ENCODE results near the gene NR2C2. TPM values are rescaled to one million over a fixed set of nuclear protein-coding genes. Genes with fewer than 3 reads are reported as not detected.
A peak's percentile ranks its signal among the peaks of the same experiment; 100 is the strongest.
"Not testable (repeated sequence)": the region's sequence is repeated elsewhere in the genome, so short reads cannot be mapped to it uniquely, and the experiment has no call there.

The NR2C2 gene
- total RNA-seq, 3 donors from 2014 or later, result 36.5 to 39.0 (median 38.8) TPM

DNA sequence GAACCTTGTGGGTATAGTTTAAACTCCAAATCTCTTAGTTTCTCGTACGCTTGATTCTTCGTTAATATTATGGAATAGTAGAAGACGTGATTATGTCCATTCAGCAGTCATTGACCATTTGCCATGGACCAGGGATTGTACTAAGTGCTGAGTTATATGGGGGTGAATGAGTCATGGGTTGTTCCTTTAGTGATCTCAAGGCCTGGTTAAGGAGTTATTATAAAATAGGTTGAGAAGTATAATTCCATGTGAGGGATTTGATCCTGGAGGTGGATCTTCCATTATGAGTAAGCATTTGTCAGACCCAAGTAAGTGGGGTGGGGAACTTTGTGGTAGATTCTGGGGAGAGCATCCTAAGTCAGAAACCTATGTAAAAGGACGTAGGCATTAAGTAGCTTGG is 15.4 kb downstream of the NR2C2 start:
- no peaks in the 10 kb centered on the region for H3K27me3 Mint-ChIP-seq (ENCODE audit: low read depth)
- peaks cover 32% of the 10 kb centered on the region for H3K4me1 Mint-ChIP-seq (ENCODE audit: low read depth)
- no peaks in the 10 kb centered on the region for H3K9me3 Mint-ChIP-seq

DNA sequence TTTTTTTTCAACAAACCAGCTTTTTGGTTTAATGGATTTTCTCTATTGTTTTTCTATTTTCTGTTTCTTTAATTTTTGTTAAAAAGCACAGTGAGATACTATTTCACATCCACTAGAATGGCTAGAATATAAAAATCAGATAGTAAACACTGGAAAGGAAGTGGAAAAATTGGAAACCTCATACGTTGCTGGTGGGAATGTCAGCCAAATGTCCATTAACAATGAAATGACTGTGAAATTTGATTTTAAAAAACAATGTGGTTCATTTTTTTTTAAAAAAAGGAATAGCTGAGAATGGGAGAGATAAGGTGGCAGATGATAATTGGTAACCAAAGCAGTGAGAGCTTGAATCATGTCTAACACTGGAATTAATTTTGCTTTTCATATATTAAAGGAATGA is 19.9 kb downstream of the NR2C2 start:
- Mint-ChIP-seq H3K4me3 (no peak overlapping the region), H3K36me3 (ENCODE audit: insufficient read depth) (peaks cover 31% of the 10 kb centered on the region), H3K27me3 (ENCODE audit: low read depth) (no peaks in the 10 kb centered on the region), H3K9me3 (no peaks in the 10 kb centered on the region), H3K4me1 (ENCODE audit: low read depth) (peaks cover 8% of the 10 kb centered on the region)
- ATAC-seq (no peak), DNase-seq (no peak)

More for the DNA sequence above, 15.4 kb downstream of the NR2C2 start:
- H3K36me3 Mint-ChIP-seq (ENCODE audit: insufficient read depth), result peaks cover 38% of the 10 kb centered on the region
- no peak for ATAC-seq
- H3K4me3 Mint-ChIP-seq, result no peak overlapping the region
- no peak for DNase-seq

DNA sequence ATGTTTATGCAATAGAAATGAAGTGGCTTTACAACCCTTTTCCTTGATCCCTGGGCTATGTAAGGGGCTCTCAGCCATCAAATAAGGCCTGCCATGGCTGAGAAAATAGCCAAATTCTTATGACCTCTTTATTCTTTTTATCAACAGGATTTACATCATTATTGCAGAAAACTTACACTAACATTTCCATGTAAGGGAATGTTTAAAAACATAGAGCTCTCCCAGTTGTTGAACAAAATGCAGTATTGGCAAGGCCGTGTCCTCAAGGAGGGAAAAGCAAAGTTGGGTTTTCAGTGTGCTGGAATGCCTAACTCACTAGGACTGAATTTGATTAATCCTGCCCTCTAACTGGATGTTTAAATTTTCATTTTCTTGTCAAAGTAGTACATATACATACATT is 22.3 kb downstream of the NR2C2 start:
- Mint-ChIP-seq H3K4me3 (no peak overlapping the region), H3K27me3 (ENCODE audit: low read depth) (no peaks in the 10 kb centered on the region), H3K4me1 (ENCODE audit: low read depth) (peaks cover 11% of the 10 kb centered on the region), H3K36me3 (ENCODE audit: insufficient read depth) (peaks cover 44% of the 10 kb centered on the region), H3K9me3 (no peaks in the 10 kb centered on the region)
- no peak for ATAC-seq
- no peak for DNase-seq

DNA sequence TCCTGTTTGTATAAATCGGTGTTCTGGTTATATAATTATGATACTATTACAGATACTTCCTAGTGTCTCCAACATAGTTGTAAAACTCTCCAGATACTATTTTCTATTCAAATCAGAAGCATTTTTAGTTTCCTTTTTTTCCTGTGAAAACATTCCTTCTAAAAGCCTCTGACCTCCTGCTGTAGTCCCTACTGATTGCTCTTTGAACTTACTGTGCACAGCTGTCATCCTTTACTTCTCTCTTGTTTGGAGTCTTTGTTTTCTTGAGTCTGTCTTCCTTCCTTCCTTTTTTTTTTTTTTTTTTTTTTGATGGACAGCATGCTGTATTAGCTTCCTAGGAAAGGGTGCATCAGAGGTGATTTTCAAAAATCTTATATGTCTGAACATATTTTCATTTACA is 28.9 kb downstream of the NR2C2 start:
- DNase-seq, result no peak
- H3K36me3 Mint-ChIP-seq (ENCODE audit: insufficient read depth), result peaks cover 42% of the 10 kb centered on the region
- no peaks in the 10 kb centered on the region for H3K27me3 Mint-ChIP-seq (ENCODE audit: low read depth)
- H3K9me3 Mint-ChIP-seq, result no peaks in the 10 kb centered on the region
- no peak overlapping the region for H3K4me3 Mint-ChIP-seq
- H3K4me1 Mint-ChIP-seq (ENCODE audit: low read depth), result peaks cover 26% of the 10 kb centered on the region
- no peak for ATAC-seq

DNA sequence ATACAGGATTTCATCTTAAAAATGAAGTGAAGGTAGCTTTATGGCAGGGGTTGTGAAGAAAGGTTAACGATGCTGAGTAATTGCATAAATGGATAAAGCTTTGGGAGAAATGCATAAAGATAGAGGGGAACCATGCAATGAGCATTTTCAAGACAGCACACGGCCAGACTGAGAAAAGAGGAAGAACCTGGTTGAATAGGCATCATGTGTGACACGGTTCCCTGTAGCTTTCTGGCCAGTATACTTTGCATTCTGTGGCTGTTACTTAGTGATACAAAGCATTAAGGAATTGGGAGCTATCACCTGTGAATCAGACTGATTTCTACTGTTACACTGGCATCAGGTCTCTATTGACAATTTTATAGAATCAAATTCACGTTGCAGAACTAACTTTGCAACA is 33.3 kb downstream of the NR2C2 start:
- peaks cover 25% of the 10 kb centered on the region for H3K4me1 Mint-ChIP-seq (ENCODE audit: low read depth)
- H3K36me3 Mint-ChIP-seq (ENCODE audit: insufficient read depth), result peaks cover 26% of the 10 kb centered on the region
- H3K27me3 Mint-ChIP-seq (ENCODE audit: low read depth), result no peaks in the 10 kb centered on the region
- H3K9me3 Mint-ChIP-seq, result peaks cover 7% of the 10 kb centered on the region
- no peak for DNase-seq
- no peak overlapping the region for H3K4me3 Mint-ChIP-seq
- no peak for ATAC-seq

DNA sequence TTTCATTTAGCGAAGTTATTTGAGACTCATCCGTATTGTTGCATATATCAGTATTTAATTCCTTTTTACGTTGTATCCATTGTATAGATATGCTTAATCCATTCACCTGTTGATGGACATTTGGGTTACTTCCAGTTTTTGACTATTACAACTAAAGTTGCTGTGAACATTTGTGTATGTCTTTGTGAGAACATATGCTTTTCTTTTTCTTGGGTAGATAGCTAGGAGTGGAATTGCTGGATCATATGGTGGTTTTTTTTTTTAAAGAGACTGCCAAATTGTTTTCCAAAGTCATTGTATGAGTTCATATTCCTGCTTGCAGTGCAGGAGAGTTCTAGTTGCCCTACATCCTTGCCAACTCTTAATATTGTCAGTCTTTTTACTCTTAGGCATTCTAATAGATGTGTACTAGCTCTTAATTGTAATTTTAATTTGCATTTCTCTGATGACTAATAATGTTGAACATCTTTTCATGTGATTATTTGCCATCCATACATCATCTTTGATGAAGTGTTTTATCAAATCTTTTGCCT is 37.3 kb downstream of the NR2C2 start:
- ATAC-seq (no peak), DNase-seq (no peak)
- H3K27me3 Mint-ChIP-seq (ENCODE audit: low read depth), result no peaks in the 10 kb centered on the region
- H3K4me3 Mint-ChIP-seq, result no peak overlapping the region
- H3K9me3 Mint-ChIP-seq, result peaks cover 7% of the 10 kb centered on the region
- peaks cover 11% of the 10 kb centered on the region for H3K36me3 Mint-ChIP-seq (ENCODE audit: insufficient read depth)
- peaks cover 36% of the 10 kb centered on the region for H3K4me1 Mint-ChIP-seq (ENCODE audit: low read depth)

DNA sequence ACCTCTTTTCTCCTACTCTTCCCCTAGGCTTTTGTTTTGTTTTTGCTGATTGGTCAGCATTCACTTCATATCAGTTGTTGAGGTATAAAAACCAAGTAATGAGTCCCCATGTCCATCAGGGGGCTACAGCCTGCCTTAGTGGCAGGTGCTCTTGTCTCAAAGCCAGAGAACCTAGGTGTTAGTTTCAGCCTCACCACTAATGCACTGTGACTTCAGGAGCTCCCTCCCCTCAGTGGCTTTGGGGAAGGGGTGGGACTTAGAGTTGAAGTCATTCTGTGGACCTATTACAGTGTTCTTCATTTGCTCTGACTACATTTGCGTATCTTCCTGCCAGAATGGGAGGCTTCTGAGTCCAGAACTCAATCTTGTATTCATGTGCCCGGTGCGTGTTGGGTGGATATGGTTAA is 41.6 kb downstream of the NR2C2 start:
- Mint-ChIP-seq H3K4me3 (no peak overlapping the region), H3K9me3 (peaks cover 7% of the 10 kb centered on the region), H3K27me3 (ENCODE audit: low read depth) (no peaks in the 10 kb centered on the region), H3K4me1 (ENCODE audit: low read depth) (peaks cover 51% of the 10 kb centered on the region), H3K36me3 (ENCODE audit: insufficient read depth) (peaks cover 6% of the 10 kb centered on the region)
- DNase-seq, result no peak
- ATAC-seq, result peak; percentile 99 to 100

DNA sequence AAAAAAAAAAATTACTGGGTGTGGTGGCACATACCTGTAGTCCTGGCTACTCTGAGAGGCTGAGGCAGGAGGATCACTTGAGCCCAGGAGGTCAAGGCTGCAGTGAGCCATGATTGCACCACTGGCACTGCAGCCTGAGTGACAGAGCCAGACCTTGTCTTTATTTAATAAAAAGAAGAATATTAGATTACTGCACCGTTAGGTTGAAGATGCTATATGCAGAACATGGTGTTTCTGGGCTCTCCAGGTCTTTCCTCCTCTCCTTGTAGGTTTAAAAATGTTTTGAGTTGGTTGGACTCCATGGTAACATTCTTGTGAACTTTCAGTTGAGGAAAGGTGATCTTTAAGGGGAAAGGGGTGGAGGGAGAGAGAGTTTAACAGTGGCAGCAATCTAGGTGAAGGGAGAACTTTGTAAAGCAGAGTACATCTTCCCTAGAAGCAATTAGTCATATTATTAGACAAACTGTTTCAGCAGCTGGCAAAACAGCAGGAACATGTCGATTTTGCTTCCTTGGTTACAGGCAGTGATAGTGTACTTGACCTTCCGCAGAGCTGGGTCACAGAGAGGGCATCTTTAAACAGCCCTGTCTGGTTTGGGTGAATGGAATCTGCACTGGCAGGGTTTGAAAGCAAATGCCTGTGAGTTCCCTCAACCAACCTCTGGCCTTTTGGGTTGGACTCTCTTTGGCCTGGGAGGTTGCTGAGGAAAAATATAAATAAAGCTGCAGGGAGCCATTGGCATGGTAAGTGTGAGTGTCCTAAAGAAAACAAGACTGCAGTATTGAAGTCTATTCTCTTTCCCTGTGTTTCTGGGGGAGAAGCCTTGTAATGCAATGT is 42.8 kb downstream of the NR2C2 start:
- no peak for DNase-seq
- no peaks in the 10 kb centered on the region for H3K36me3 Mint-ChIP-seq (ENCODE audit: insufficient read depth)
- peaks cover 45% of the 10 kb centered on the region for H3K4me1 Mint-ChIP-seq (ENCODE audit: low read depth)
- no peak overlapping the region for H3K4me3 Mint-ChIP-seq
- ATAC-seq, result no peak
- no peaks in the 10 kb centered on the region for H3K27me3 Mint-ChIP-seq (ENCODE audit: low read depth)
- H3K9me3 Mint-ChIP-seq, result no peaks in the 10 kb centered on the region

DNA sequence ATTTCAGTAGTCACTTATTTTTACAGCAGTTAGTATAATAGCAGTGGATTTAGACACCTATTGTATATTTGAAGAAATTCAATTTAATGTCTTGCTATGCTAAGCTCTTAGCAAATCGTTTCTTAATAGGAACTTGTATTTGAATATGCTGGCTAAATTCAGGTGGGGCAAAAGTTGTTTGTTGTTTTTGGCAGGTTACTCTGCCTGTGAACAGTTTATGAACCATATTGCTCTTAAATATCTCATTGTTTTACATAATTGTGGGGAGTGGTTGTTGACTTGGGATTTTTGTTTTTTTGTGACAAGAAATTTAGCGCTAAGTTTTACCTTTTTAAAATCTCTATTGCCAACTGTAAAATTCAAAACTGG is 43.4 kb downstream of the NR2C2 start:
- Mint-ChIP-seq H3K27me3 (ENCODE audit: low read depth) (no peaks in the 10 kb centered on the region), H3K4me3 (no peak overlapping the region), H3K36me3 (ENCODE audit: insufficient read depth) (no peaks in the 10 kb centered on the region), H3K4me1 (ENCODE audit: low read depth) (peaks cover 44% of the 10 kb centered on the region), H3K9me3 (no peaks in the 10 kb centered on the region)
- no peak for ATAC-seq
- no peak for DNase-seq

DNA sequence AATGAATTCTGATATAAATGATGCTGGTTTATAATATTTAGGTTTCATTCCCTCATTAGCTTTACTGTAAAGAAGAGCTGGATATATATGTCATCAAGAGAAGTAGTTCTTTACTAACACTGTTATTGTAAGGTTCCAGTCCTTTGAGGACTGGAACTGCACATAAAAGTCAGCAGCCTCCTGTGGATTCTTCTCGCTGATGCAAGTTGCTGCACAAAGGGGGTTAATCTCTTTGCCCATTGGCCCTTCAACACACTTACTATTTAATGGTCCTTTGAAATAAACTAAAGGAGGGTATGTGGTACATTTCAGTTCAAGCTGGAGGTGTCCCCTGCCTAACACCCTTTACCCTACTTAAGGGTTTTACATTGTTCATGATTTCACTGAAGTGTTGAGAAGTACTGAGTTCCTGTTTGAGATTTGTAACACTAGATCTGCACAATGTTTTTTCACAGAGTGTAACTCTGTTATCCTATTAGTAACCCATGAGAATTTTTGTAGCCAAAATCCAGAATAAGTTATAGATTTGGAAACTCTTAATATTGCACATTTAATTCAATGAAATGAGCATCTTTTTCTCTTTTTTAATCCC is 43.9 kb downstream of the NR2C2 start:
- no peaks in the 10 kb centered on the region for H3K36me3 Mint-ChIP-seq (ENCODE audit: insufficient read depth)
- no peaks in the 10 kb centered on the region for H3K27me3 Mint-ChIP-seq (ENCODE audit: low read depth)
- H3K4me1 Mint-ChIP-seq (ENCODE audit: low read depth), result peaks cover 44% of the 10 kb centered on the region
- no peaks in the 10 kb centered on the region for H3K9me3 Mint-ChIP-seq
- ATAC-seq (no peak), DNase-seq (no peak)
- no peak overlapping the region for H3K4me3 Mint-ChIP-seq

DNA sequence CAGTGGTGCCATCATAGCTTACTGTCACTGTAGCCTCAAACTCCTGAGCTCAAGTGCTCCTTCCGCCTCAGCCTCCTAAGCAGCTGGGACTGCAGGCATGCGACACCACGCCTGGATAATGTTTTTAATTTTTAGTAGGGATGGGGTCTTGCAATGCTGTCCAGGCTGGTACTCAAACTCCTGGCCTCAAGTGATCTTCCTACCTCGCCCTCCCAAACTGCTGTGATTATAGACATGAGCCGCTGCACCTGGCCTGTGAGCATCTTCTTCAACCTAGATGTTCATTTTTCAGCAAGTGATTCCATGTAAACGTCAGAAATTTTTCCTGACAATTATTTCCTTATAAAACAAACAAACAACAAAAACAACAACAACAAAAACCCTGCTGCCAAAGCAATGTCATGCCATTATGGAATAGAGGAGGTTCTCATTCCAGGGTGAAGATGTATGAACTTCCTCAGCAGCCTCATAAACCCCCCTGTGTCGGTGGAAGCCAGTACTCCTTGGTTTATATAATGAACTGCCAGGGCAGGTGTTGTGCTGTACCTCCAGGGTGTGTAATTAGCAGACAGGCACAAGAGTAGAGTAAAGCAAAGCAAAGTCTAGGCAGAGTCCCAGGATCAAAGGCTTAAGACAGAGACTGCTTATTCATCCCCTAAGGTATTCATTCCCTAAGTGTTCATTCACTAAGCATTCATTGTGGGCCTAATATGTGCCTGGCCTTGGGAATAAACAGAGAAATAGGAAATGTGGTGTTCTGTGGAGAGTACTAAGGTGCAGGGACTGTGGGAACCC is 44.6 kb downstream of the NR2C2 start:
- Mint-ChIP-seq H3K4me1 (ENCODE audit: low read depth) (peaks cover 38% of the 10 kb centered on the region), H3K36me3 (ENCODE audit: insufficient read depth) (no peaks in the 10 kb centered on the region), H3K9me3 (no peaks in the 10 kb centered on the region), H3K4me3 (no peak overlapping the region), H3K27me3 (ENCODE audit: low read depth) (no peaks in the 10 kb centered on the region)
- no peak for ATAC-seq
- DNase-seq, result no peak

DNA sequence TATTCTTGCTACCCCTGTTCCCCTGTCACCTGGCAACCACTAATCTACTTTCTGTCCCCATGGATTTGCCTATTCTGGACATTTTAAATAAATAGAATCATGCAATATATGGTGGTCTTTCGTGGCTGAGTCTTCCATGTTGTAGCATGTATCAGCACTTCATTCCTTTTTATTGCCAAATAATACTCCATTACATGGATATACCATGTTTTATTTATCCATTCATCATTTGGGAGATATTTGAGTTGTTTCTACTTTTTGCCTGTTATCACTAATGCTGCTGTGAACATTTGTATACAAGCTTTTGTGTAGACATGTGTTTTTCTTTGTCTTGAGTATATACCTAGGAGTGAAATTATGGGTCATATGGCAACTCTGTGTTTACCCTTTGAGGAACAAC is 50.6 kb downstream of the NR2C2 start:
- H3K9me3 Mint-ChIP-seq, result peaks cover 9% of the 10 kb centered on the region
- ATAC-seq, result no peak
- peaks cover 12% of the 10 kb centered on the region for H3K4me1 Mint-ChIP-seq (ENCODE audit: low read depth)
- H3K4me3 Mint-ChIP-seq, result no peak overlapping the region
- no peak for DNase-seq
- peaks cover 18% of the 10 kb centered on the region for H3K36me3 Mint-ChIP-seq (ENCODE audit: insufficient read depth)
- H3K27me3 Mint-ChIP-seq (ENCODE audit: low read depth), result no peaks in the 10 kb centered on the region

DNA sequence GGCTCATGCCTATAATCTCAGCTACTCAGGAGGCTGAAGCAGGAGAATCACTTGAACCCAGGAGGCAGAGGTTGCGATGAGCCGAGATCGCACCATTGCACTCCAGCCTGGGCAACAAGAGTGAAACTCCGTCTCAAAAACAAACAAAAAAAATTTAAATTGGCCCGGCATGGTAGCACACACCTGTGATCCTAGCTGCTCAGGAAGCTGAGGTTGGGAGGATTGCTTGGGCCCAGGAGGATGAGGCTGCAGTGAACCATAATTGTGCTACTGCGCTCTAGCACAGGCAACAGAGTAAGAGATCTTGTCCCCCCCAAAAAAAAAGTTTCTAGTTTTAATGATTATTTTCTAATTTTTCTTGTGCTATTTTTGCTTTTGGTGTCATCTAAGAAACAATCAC is 51.8 kb downstream of the NR2C2 start:
- peaks cover 13% of the 10 kb centered on the region for H3K4me1 Mint-ChIP-seq (ENCODE audit: low read depth)
- not testable (repeated sequence) for DNase-seq; H3K4me3 Mint-ChIP-seq; H3K27me3 Mint-ChIP-seq (ENCODE audit: low read depth); ATAC-seq; H3K9me3 Mint-ChIP-seq
- H3K36me3 Mint-ChIP-seq (ENCODE audit: insufficient read depth), result peaks cover 29% of the 10 kb centered on the region

DNA sequence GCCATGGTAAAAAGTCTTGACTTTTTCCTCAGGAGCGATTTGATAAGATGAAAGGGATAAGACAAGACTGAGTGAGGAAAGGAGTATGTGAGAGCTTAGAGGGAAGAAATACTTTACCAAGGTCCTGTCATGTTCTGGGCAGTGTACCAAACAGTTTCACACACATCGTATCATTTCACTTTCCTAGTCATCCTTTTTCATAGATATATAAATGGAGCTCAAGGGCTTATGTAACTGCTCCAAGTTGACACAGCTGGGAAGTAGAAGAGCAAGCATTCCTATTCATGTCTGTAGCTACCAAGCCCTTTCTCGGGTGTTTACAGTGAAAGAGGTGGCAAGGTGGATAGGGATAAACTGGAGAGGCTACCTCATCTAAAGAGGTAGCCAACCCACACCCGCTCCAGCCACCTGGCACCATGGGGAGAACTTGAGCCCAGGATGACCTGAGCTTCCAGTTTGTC is 60.3 kb downstream of the NR2C2 start:
- no peak for DNase-seq
- H3K4me1 Mint-ChIP-seq (ENCODE audit: low read depth), result peaks cover 1% of the 10 kb centered on the region
- H3K9me3 Mint-ChIP-seq, result no peaks in the 10 kb centered on the region
- no peaks in the 10 kb centered on the region for H3K27me3 Mint-ChIP-seq (ENCODE audit: low read depth)
- no peak for ATAC-seq
- H3K4me3 Mint-ChIP-seq, result no peak overlapping the region
- peaks cover 43% of the 10 kb centered on the region for H3K36me3 Mint-ChIP-seq (ENCODE audit: insufficient read depth)

Measured in activated T-cell treated with anti-CD3 and anti-CD28 coated beads, Interleukin-2, amount 50 U/mL, for 4 hours (primary cell).